GM18519 (cell line): ENCODE measurements around the gene CRHR1.
"Not testable (repeated sequence)": the region's sequence is repeated elsewhere in the genome, so short reads cannot be mapped to it uniquely, and the experiment has no call there.

Source experiments
- ATAC-seq: cut with Tn5 transposase; IDR thresholded peaks from one replicate; pipeline ENCODE4 v1.9.1; 2021; ENCODE audit warnings: mild to moderate bottlenecking, moderate library complexity; ENCODE audit not compliant: unreplicated experiment, low FRiP score

Gene CRHR1

GRCh38 chr17:45857977-45858708, 74.0 kb downstream of the CRHR1 start:
- ATAC-seq: no peak

GRCh38 chr17:45861165-45861564, 77.0 kb downstream of the CRHR1 start:
- ATAC-seq: no peak

- ATAC-seq: not testable (repeated sequence)
Measured at GRCh38 chr17:45862127-45862526, 78.0 kb downstream of the CRHR1 start.

- no peak for ATAC-seq
Measured at GRCh38 chr17:45863857-45864654, 79.9 kb downstream of the CRHR1 start.

- ATAC-seq: no peak
Measured at GRCh38 chr17:45867171-45867570, 83.1 kb downstream of the CRHR1 start.

GRCh38 chr17:45867702-45868101, 83.6 kb downstream of the CRHR1 start:
- no peak for ATAC-seq

- ATAC-seq: no peak
Measured at GRCh38 chr17:45868276-45868675, 84.2 kb downstream of the CRHR1 start.

- ATAC-seq: no peak
Measured at GRCh38 chr17:45869676-45870341, 85.7 kb downstream of the CRHR1 start.

GRCh38 chr17:45870342-45870974, 86.3 kb downstream of the CRHR1 start:
- ATAC-seq: no peak

GRCh38 chr17:45871718-45872117, 87.6 kb downstream of the CRHR1 start:
- no peak for ATAC-seq

GRCh38 chr17:45873728-45874127, 89.6 kb downstream of the CRHR1 start:
- ATAC-seq: no peak

GRCh38 chr17:45874151-45874550, 90.0 kb downstream of the CRHR1 start:
- ATAC-seq: no peak

GRCh38 chr17:45876539-45876938, 92.4 kb downstream of the CRHR1 start:
- no peak for ATAC-seq

GRCh38 chr17:45877467-45877866, 93.3 kb downstream of the CRHR1 start:
- no peak for ATAC-seq

- no peak for ATAC-seq
Measured at GRCh38 chr17:45883063-45883462, 98.9 kb downstream of the CRHR1 start.
